T-helper 17 cell (primary cell): ENCODE data around the gene BCAP31. TPM values are rescaled to one million over a fixed set of nuclear protein-coding genes. Genes with fewer than 3 reads are reported as not detected.
"Not testable (repeated sequence)": the region's sequence is repeated elsewhere in the genome, so short reads cannot be mapped to it uniquely, and the experiment has no call there.

ENCODE experiments used
- ATAC-seq: fragments of 150-1000 bp; cut with Tn5 transposase; 2 replicates; pipeline ENCODE4 v1.10.0; 2021; ENCODE audit warnings: mild to moderate bottlenecking, moderate library complexity
- DNase-seq, 3 donors: peaks; one replicate each; pipeline versions ENCODE4 v3.0.0 to v3.0.0-alpha.2; 2020 to 2021
- H3K9me3 ChIP-seq: one replicate; pipeline ENCODE4 v1.7.0; 2013; ENCODE audit warnings: low read length, mild to moderate bottlenecking; ENCODE audit not compliant: control insufficient read depth, poor library complexity, severe bottlenecking
- H3K27ac Mint-ChIP-seq: one replicate; pipeline ENCODE4 v1.8.0; 2022; ENCODE audit warnings: mild to moderate bottlenecking, moderate library complexity, mixed read lengths
- H3K27me3 Mint-ChIP-seq: one replicate; pipeline ENCODE4 v1.8.0; 2022; ENCODE audit warnings: mixed read lengths
- H3K36me3 Mint-ChIP-seq: one replicate; pipeline ENCODE4 v1.8.0; 2022; ENCODE audit warnings: low read depth, mixed read lengths
- H3K4me1 Mint-ChIP-seq: one replicate; pipeline ENCODE4 v1.8.0; 2022; ENCODE audit warnings: mild to moderate bottlenecking, mixed read lengths
- H3K4me3 Mint-ChIP-seq: one replicate; pipeline ENCODE4 v1.8.0; 2022; ENCODE audit warnings: mild to moderate bottlenecking, moderate library complexity, mixed read lengths
- total RNA-seq, 4 donors: library from RNA in 2 of 4; stranded (reverse) in 2 of 4; gene quantifications; one replicate each; pipeline ENCODE4 v1.2.3 and lab custom pipeline; 2022 to 2026

The BCAP31 gene
- total RNA-seq, 2 donors from 2014 or later = 101 TPM

DNA sequence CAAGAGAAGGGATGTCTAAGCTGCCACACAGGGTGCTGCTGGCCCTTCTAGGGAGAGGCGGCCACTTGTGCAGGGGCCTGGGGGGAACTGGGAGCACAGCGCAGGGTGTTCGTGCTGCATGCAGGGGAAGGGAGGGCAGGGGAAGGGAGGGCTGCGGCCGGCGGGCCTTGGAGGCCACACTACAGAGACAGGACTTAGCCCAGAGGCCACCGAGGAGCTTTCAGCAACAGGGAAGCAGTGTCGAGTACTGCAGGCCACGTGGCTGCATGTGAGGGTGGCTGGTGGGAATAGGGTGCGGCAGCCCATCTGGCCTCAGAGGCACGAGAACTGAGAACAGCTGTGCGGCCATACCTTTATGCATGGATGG lies 20.9 kb upstream of the BCAP31 start:
- H3K36me3 Mint-ChIP-seq, H3K9me3 ChIP-seq, H3K27me3 Mint-ChIP-seq, H3K27ac Mint-ChIP-seq, ATAC-seq, DNase-seq, H3K4me3 Mint-ChIP-seq: not testable (repeated sequence)
- H3K4me1 Mint-ChIP-seq = peaks cover 17% of the 10 kb centered on the region

DNA sequence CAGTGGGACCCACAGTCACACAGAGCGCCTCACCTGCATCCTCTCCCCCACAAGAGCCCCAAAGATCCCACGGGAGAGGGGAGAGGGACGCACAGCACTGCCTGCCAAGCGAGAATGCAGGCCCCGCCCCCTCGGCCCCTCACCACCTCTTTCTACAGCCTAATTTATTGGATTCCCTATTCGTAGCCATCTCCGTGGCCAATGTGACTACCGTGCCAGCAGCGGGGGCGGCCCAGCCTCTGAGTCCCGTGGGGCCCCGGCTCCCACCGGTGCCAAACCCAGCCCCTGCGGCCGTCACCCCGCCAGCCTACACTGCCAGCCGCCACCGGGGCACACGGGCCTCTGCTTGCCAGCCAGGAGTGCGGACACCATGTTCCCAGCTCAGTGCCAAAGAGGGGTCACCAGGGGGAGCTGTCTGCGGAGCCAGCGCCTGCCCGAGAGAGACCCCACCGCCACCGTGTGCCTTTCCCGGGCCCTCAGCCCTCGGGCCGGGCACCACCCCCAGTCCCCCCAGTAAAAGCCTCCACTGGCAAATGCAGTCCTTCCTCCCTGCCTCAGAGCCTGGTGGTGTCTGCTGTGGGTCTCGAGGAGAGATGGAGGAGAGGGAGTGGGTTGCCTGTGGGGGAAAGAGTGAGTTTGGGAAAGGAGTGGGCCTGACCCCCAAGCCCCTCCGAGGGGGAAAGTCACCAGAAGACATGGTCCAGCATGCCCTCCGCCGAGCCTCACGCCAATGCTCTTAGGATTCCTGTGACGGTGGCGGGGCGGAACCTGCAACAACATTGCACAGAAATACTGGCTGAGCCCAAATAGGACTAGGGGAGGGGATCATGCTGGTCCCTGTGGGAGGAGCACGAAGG lies 20.3 kb upstream of the BCAP31 start:
- H3K36me3 Mint-ChIP-seq = no peaks in the 10 kb centered on the region

DNA sequence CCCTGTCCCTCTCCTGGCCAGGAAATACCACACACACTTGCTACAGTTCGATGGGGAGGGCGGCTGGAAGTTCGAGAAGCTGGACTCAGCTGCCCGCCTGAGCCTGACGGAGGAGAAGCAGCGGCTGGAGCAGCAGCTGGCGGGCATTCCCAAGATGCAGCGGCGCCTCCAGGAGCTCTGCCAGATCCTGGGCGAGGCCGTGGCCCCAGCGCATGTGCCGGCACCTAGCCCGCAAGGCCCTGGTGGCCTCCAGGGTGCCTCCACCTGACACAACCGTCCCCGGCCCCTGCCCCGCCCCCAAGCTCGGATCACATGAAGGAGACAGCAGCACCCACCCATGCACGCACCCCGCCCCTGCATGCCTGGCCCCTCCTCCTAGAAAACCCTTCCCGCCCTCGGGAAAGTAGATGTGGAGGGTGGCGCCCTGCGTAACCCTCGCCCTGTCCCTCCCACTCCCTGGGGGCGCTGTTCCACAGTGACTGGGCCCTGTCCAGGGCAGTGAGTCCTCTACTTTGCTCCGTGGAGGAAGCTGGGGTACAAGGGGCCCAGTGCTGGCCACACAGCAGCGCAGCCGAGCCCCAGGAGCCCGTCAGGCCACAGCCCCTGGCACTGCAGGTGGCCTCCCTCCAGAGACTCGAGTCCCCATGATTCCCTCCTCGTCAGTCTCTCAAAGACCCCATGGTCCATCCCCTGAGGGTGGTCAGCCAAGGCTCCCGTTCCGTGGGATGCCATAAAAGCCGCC lies 19.5 kb upstream of the BCAP31 start:
- not testable (repeated sequence) for H3K4me3 Mint-ChIP-seq

More for the DNA sequence above, 20.3 kb upstream of the BCAP31 start:
- Mint-ChIP-seq H3K4me3 (no peak overlapping the region), H3K27me3 (no peaks in the 10 kb centered on the region), H3K4me1 (peaks cover 17% of the 10 kb centered on the region), H3K27ac (no peak overlapping the region)
- ATAC-seq (no peak), DNase-seq (no peak)
- H3K9me3 ChIP-seq = no peaks in the 10 kb centered on the region

DNA sequence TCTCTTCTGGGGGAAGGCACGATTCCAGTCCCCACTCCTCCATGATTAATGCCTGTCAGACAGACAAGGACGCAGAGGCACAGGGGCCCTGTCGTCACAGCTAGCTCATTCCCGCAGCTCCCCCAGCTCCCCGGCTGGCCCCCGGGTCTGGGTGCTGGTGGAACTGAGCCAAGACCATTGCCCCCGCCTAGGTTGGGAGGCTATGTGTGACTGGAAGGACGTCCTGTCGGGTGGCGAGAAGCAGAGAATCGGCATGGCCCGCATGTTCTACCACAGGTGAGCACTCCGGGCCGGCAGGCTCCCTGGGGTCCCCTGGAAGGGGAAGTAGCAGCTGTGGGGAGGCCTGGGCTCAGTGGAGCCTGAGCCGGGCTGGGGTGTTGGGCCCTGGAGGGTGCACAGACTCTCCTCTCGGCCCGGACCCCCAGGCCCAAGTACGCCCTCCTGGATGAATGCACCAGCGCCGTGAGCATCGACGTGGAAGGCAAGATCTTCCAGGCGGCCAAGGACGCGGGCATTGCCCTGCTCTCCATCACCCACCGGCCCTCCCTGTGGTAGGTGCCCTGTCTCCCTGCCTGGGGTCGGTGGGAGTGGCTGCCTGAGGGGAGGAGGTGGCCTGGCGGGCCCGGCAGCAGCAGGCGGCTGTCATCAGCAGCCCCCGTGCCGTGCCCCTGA lies 18.7 kb upstream of the BCAP31 start:
- peak overlapping the region; percentile 36 for H3K4me3 Mint-ChIP-seq
- H3K4me1 Mint-ChIP-seq = peaks cover 17% of the 10 kb centered on the region
- DNase-seq, H3K36me3 Mint-ChIP-seq, ATAC-seq, H3K27ac Mint-ChIP-seq, H3K27me3 Mint-ChIP-seq, H3K9me3 ChIP-seq: not testable (repeated sequence)

More for the DNA sequence above, 19.5 kb upstream of the BCAP31 start:
- not testable (repeated sequence) for H3K27ac Mint-ChIP-seq, H3K27me3 Mint-ChIP-seq, H3K9me3 ChIP-seq, ATAC-seq, H3K36me3 Mint-ChIP-seq, DNase-seq
- H3K4me1 Mint-ChIP-seq = peaks cover 17% of the 10 kb centered on the region

DNA sequence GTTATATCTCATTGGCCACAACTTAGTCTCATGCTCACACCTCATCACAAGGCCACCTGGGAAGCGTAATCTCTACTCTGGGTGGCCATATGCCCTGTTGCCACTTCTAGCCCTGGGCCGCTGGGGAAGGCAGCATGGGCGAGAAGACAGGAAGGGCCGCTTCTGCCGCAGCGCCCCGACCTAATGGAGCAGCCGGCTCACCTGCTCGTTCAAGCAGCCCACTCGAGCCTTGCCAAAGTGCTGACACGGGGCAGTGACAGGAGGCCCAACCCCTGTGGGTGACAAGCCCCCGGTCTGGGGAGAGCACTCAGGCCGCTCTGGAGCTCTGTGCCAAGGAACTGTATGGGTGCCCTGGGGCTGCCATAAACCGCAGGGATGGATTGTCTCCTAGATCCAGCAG lies 17.9 kb upstream of the BCAP31 start:
- peaks cover 17% of the 10 kb centered on the region for H3K4me1 Mint-ChIP-seq
- H3K27ac Mint-ChIP-seq, ATAC-seq, H3K27me3 Mint-ChIP-seq, H3K36me3 Mint-ChIP-seq, H3K4me3 Mint-ChIP-seq, H3K9me3 ChIP-seq, DNase-seq: not testable (repeated sequence)

DNA sequence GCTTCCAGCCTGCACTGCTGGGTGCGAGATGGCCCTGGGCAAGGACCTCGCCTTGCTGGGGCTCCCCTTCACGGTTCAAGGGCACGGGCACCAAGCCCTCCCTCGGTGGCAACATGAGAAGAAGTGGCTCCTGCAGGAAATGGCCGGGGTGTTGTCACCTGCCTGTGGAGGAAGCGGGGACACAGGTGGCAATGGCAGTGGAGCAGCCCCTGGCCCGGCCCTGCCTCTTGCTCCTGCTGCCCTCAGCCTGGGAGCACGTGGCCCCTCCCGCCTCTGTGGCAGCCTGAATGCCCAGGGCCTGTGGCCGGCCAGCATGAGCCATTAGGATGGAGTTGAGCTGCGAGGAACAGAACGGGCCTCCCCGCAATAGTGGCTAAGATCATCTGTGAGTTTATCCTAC lies 17.3 kb upstream of the BCAP31 start:
- no peak for ATAC-seq
- H3K27ac Mint-ChIP-seq = no peak overlapping the region
- H3K4me3 Mint-ChIP-seq = peak overlapping the region; percentile 89
- no peak for DNase-seq
- H3K4me1 Mint-ChIP-seq = peaks cover 17% of the 10 kb centered on the region
- no peaks in the 10 kb centered on the region for H3K9me3 ChIP-seq
- H3K36me3 Mint-ChIP-seq = no peaks in the 10 kb centered on the region
- H3K27me3 Mint-ChIP-seq = no peaks in the 10 kb centered on the region

DNA sequence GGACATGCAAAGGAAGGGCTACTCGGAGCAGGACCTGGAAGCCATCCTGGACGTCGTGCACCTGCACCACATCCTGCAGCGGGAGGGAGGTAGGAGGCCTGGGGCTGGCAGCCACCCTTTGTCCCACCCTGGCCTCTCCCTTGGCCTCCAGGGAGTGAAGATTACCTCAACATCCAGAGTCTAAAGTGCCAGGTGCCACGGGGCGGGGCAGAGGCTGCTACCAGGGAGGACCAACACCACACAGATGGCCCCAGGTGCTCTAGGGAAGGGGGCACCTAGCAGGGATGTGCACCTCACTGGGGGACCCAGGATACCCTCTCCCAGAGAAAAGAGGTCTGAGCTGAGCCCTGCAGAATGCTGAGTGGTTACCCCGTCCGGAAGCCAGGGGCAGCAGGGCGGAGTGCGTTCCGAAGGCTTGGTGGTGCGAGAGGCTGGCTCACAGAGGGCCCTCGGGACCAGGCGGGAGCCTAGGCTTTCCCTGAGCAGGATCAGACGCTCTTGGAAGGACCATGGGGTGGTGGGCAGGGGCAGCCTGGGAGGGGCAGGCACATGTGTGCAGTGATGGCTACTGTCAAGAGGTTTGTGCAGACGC lies 16.5 kb upstream of the BCAP31 start:
- H3K36me3 Mint-ChIP-seq = no peaks in the 10 kb centered on the region
- no peaks in the 10 kb centered on the region for H3K27me3 Mint-ChIP-seq
- no peaks in the 10 kb centered on the region for H3K9me3 ChIP-seq
- peak overlapping the region; percentile 89 for H3K4me3 Mint-ChIP-seq
- H3K27ac Mint-ChIP-seq = peak overlapping the region; percentile 53
- peaks cover 17% of the 10 kb centered on the region for H3K4me1 Mint-ChIP-seq
- ATAC-seq (peak; percentile 21), DNase-seq (no peak)

DNA sequence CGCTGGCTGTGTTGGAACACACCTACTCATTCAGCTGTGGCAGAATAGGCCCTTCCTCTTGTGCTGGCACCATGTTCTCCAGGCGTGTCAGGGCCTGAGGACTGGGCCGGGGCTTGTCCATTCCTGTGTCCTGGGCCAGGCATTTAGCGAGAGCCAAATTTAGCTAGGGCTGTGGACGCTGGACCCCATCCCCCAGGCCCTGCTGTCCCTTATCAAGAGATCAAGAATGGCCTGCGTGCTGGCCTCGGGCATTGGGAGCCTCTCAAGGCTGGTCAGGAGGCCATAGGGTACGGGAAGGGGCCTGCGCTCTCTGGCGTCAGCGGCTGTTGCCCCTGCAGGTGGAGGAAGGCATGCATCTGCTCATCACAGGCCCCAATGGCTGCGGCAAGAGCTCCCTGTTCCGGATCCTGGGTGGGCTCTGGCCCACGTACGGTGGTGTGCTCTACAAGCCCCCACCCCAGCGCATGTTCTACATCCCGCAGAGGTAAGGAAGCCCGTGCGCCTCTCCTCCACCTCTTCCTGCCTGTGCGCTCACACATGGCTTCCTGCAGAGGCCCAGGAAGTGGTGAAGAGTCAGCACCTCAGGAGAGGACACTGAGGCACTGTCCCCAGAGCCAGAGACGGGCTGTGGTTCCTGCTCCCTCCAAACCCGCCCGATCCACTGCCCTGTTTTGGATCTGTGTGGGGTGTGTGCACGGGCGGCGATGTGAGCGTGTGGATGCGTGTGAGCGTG lies 15.7 kb upstream of the BCAP31 start:
- H3K4me1 Mint-ChIP-seq = peaks cover 24% of the 10 kb centered on the region
- no peaks in the 10 kb centered on the region for H3K27me3 Mint-ChIP-seq
- ATAC-seq (peak; percentile 75), DNase-seq (no peak)
- H3K4me3 Mint-ChIP-seq = peak overlapping the region; percentile 89
- H3K9me3 ChIP-seq = no peaks in the 10 kb centered on the region
- peak overlapping the region; percentile 53 for H3K27ac Mint-ChIP-seq
- no peaks in the 10 kb centered on the region for H3K36me3 Mint-ChIP-seq

DNA sequence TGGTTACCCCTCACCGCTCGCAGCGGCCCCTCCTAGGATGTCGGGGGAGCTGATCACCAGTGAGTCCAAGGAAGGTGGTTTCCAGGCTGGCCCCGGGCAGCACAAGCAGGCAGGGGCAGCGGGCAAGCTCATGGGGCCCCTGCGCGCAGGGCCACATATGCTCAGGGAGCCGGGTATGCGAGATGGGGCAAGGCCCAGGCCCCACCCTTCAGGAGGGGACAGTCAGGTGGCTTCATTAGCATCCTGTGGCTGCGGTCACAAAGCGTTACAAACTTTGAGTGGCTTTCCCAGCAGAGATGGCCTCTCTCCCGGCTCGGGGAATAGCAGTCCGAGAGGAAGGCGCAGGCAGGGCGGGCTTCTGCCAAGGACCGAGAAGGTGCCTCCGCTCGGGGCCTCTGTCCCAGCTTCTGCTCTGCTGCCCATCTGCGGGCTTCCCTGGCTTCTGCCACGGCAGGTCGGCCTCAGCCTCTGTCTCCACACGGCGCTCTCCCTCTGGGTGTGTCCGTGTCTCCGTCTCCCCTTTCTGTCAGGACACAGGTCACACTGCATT lies 13.9 kb upstream of the BCAP31 start:
- Mint-ChIP-seq H3K36me3 (no peaks in the 10 kb centered on the region), H3K27ac (no peak overlapping the region), H3K27me3 (no peaks in the 10 kb centered on the region), H3K4me3 (no peak overlapping the region), H3K4me1 (peaks cover 21% of the 10 kb centered on the region)
- no peak for ATAC-seq
- DNase-seq = no peak
- no peaks in the 10 kb centered on the region for H3K9me3 ChIP-seq

DNA sequence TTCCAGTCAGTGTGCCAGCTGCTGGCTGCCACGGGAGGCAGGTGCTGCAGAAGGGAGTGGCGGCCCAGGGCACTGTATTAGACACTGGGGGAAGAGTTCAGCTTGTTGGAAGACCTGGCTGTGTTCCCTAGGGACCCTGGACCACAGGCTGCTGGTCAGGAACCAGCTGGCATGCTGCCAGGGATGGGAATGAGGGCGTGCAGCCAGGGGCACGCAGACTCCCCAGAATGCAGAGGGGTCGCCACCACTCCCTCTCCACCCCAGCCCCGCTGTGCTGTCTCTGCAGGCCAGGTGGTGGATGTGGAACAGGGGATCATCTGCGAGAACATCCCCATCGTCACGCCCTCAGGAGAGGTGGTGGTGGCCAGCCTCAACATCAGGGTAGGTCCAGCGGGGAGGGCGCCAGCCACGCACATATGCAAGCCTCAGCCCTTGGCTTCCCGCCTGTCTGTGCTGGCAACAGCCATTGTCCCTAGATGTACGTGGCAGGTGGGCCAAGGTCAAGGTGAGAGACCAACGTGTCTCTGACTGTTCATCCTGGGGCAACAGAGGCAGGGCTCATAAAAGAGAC lies 12.8 kb upstream of the BCAP31 start:
- Mint-ChIP-seq H3K36me3 (no peaks in the 10 kb centered on the region), H3K4me1 (peaks cover 21% of the 10 kb centered on the region), H3K27me3 (no peaks in the 10 kb centered on the region), H3K27ac (no peak overlapping the region), H3K4me3 (no peak overlapping the region)
- H3K9me3 ChIP-seq = no peaks in the 10 kb centered on the region
- ATAC-seq = no peak
- no peak for DNase-seq

DNA sequence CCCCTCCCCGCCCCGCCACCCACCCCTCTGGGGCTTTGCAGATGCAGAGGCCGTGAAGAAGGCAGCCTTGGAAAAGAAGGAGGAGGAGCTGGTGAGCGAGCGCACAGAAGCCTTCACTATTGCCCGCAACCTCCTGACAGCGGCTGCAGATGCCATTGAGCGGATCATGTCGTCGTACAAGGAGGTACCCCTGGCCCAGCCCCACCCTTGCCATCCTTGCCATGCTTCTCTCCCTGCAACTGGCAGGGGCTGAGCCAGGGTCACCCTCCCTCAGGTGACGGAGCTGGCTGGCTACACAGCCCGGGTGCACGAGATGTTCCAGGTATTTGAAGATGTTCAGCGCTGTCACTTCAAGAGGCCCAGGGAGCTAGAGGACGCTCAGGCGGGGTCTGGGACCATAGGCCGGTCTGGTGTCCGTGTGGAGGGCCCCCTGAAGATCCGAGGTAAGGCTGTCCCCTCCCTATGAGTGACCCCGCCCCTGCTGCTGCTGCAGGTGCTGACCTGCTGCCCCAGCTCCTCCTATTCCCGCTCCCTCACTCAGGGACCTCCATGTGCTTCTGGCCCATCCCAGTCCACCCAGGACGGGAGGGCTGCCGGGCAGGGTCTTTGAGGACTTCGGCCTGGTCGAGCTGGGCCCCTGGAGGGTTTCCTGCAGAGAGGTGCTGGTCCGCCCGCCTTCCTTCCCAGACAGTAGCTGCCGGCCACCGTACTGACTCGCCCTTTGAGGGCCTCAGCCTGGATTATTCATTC lies 12.1 kb upstream of the BCAP31 start:
- no peaks in the 10 kb centered on the region for H3K36me3 Mint-ChIP-seq
- H3K9me3 ChIP-seq = no peaks in the 10 kb centered on the region
- H3K4me3 Mint-ChIP-seq = no peak overlapping the region
- no peak for DNase-seq
- no peak for ATAC-seq
- H3K4me1 Mint-ChIP-seq = peaks cover 18% of the 10 kb centered on the region
- H3K27me3 Mint-ChIP-seq = no peaks in the 10 kb centered on the region
- no peak overlapping the region for H3K27ac Mint-ChIP-seq
